WTC11 (cell line): ENCODE results near the gene ASB2. TPM values are rescaled to one million over a fixed set of nuclear protein-coding genes. Genes with fewer than 3 reads are reported as not detected.

Experiments
- ATAC-seq: fragments of 200-7000 bp; cut with Tn5 transposase; 2 replicates; pipeline ENCODE4 v1.10.0; 2021; ENCODE audit warnings: mild to moderate bottlenecking, moderate library complexity
- CTCF ChIA-PET: fragments of 300-600 bp; sonication (Branson Sonifier 250); formaldehyde crosslinking; loops from one replicate; lab custom pipeline; 2021; ENCODE audit warnings: antibody characterized with exemption; lab: Charles Lee
- POLR2A ChIA-PET: fragments of 350-600 bp; sonication (Branson Sonifier 250); formaldehyde crosslinking; loops from one replicate; lab custom pipeline; 2021; ENCODE audit warnings: antibody characterized with exemption; lab: Charles Lee
- DNase-seq: peaks from one replicate; pipeline ENCODE4 v3.0.0; 2021; ENCODE audit warnings: low spot score
- H3K27ac Mint-ChIP-seq: 2 replicates; pipeline ENCODE4 v1.8.0; 2021; ENCODE audit warnings: mixed read lengths
- H3K27me3 Mint-ChIP-seq: 2 replicates; pipeline ENCODE4 v1.8.0; 2021; ENCODE audit warnings: low read depth, mild to moderate bottlenecking, moderate library complexity, mixed read lengths
- H3K36me3 Mint-ChIP-seq: 2 replicates; pipeline ENCODE4 v1.8.0; 2021; ENCODE audit warnings: mixed read lengths
- H3K4me1 Mint-ChIP-seq: 2 replicates; pipeline ENCODE4 v1.8.0; 2022; ENCODE audit warnings: mixed read lengths
- H3K4me3 Mint-ChIP-seq: 2 replicates; pipeline ENCODE4 v1.8.0; 2021; ENCODE audit warnings: mild to moderate bottlenecking, moderate library complexity, mixed read lengths
- H3K9me3 Mint-ChIP-seq: 2 replicates; pipeline ENCODE4 v1.8.0; 2021; ENCODE audit warnings: mixed read lengths
- CDX4 ChIP-seq: fragments of 250-450 bp; sonication (Bioruptor Pico); IDR thresholded peaks from 2 replicates; pipeline ENCODE4 v1.9.0; 2021; ENCODE audit warnings: moderate library complexity, mild to moderate bottlenecking, inconsistent platforms, borderline replicate concordance
- CREB1 ChIP-seq: sonication (generic); formaldehyde crosslinking; IDR thresholded peaks from 2 replicates; pipeline ENCODE4 v1.8.0; 2023; ENCODE audit warnings: mild to moderate bottlenecking, missing genetic modification reagents
- ELF4 ChIP-seq: sonication (generic); formaldehyde crosslinking; IDR thresholded peaks from 2 replicates; pipeline ENCODE4 v1.8.1; 2022; ENCODE audit warnings: low read depth, mild to moderate bottlenecking, moderate library complexity, missing genetic modification reagents
- ETV6 ChIP-seq: sonication (generic); formaldehyde crosslinking; IDR thresholded peaks from 2 replicates; pipeline ENCODE4 v1.8.1; 2022; ENCODE audit warnings: mild to moderate bottlenecking, missing genetic modification reagents
- FOXP1 ChIP-seq: sonication (generic); formaldehyde crosslinking; IDR thresholded peaks from 2 replicates; pipeline ENCODE4 v1.8.0; 2022; ENCODE audit warnings: missing genetic modification reagents, mild to moderate bottlenecking, moderate library complexity, borderline replicate concordance
- HMGA2 ChIP-seq: fragments of 250-450 bp; sonication (Bioruptor Pico); IDR thresholded peaks from 2 replicates; pipeline ENCODE4 v1.4.0; 2021; ENCODE audit warnings: mild to moderate bottlenecking, moderate library complexity
- HMGXB4 ChIP-seq: sonication (generic); formaldehyde crosslinking; IDR thresholded peaks from 2 replicates; pipeline ENCODE4 v1.8.1; 2023; ENCODE audit warnings: mild to moderate bottlenecking, moderate library complexity, missing genetic modification reagents
- JAZF1 ChIP-seq: fragments of 250-450 bp; sonication (Bioruptor Pico); IDR thresholded peaks from 2 replicates; pipeline ENCODE4 v1.9.0; 2021; ENCODE audit warnings: moderate library complexity, mild to moderate bottlenecking, inconsistent platforms
- JUN ChIP-seq: sonication (generic); formaldehyde crosslinking; IDR thresholded peaks from 2 replicates; pipeline ENCODE4 v1.8.0; 2023; ENCODE audit warnings: mild to moderate bottlenecking, missing genetic modification reagents
- MLX ChIP-seq: sonication (generic); formaldehyde crosslinking; IDR thresholded peaks from 2 replicates; pipeline ENCODE4 v1.8.1; 2023; ENCODE audit warnings: mild to moderate bottlenecking, missing genetic modification reagents, moderate library complexity
- NR1H2 ChIP-seq: sonication (generic); formaldehyde crosslinking; IDR thresholded peaks from 2 replicates; pipeline ENCODE4 v1.9.0; 2021; ENCODE audit warnings: mild to moderate bottlenecking, moderate library complexity, missing genetic modification reagents
- STAT6 ChIP-seq: sonication (generic); formaldehyde crosslinking; conservative IDR thresholded peaks from 2 replicates; pipeline ENCODE4 v1.8.1; 2023; ENCODE audit warnings: mild to moderate bottlenecking, low read depth, missing genetic modification reagents, moderate library complexity
- TEAD4 ChIP-seq: sonication (generic); formaldehyde crosslinking; IDR thresholded peaks from 2 replicates; pipeline ENCODE4 v1.8.0; 2022; ENCODE audit warnings: mild to moderate bottlenecking, missing genetic modification reagents
- ZBTB43 ChIP-seq: sonication (generic); formaldehyde crosslinking; IDR thresholded peaks from 2 replicates; pipeline ENCODE4 v1.8.1; 2023; ENCODE audit warnings: mild to moderate bottlenecking, missing genetic modification reagents
- ZNF263 ChIP-seq: sonication (generic); formaldehyde crosslinking; IDR thresholded peaks from 2 replicates; pipeline ENCODE4 v1.8.1; 2022; ENCODE audit warnings: low read depth, mild to moderate bottlenecking, moderate library complexity, missing genetic modification reagents
- total RNA-seq: library from RNA; stranded (reverse); gene quantifications from 3 replicates; pipeline ENCODE4 v1.2.3, GENCODE V29; 2021
- TF ChIP-seq, protein P1 (sequence below): fragments of 250-450 bp; sonication (Bioruptor Pico); IDR thresholded peaks from 2 replicates; pipeline ENCODE4 v1.9.0; 2021; ENCODE audit warnings: mild to moderate bottlenecking

Gene ASB2
- total RNA-seq, 1 experiment from 2014 or later, result 0.37 TPM

DNA sequence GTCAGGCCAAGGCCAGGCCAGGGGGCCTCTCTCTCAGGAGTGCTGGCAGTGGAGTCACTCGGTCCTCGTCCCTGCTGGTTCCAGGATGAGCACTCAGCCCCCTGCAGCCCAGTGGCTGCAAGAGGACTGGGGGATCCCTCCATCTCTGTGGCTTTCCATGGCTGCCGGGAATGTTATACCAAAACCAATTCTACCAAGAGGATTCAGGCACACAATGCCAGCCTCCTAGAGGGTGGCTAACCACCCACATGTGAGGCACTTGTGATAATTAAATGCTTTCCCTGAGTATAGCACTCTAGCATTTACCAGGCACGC is 21.9 kb downstream of the ASB2 start:
- H3K27ac Mint-ChIP-seq, result no peak overlapping the region
- DNase-seq, result no peak
- POLR2A ChIA-PET, result no interaction called here
- H3K9me3 Mint-ChIP-seq, result no peaks in the 10 kb centered on the region
- peaks cover 34% of the 10 kb centered on the region for H3K4me1 Mint-ChIP-seq
- H3K4me3 Mint-ChIP-seq, result no peak overlapping the region
- CTCF ChIA-PET, result interaction anchor here (7.5 kb wide), 1 partner anchor 14 kb away, joined by 52 read pairs; no protein-coding TSS in a partner anchor
- TF ChIP-seq, protein P1, sequence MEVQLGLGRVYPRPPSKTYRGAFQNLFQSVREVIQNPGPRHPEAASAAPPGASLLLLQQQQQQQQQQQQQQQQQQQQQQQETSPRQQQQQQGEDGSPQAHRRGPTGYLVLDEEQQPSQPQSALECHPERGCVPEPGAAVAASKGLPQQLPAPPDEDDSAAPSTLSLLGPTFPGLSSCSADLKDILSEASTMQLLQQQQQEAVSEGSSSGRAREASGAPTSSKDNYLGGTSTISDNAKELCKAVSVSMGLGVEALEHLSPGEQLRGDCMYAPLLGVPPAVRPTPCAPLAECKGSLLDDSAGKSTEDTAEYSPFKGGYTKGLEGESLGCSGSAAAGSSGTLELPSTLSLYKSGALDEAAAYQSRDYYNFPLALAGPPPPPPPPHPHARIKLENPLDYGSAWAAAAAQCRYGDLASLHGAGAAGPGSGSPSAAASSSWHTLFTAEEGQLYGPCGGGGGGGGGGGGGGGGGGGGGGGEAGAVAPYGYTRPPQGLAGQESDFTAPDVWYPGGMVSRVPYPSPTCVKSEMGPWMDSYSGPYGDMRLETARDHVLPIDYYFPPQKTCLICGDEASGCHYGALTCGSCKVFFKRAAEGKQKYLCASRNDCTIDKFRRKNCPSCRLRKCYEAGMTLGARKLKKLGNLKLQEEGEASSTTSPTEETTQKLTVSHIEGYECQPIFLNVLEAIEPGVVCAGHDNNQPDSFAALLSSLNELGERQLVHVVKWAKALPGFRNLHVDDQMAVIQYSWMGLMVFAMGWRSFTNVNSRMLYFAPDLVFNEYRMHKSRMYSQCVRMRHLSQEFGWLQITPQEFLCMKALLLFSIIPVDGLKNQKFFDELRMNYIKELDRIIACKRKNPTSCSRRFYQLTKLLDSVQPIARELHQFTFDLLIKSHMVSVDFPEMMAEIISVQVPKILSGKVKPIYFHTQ (CRISPR knock-in tag), result no peak
- no peak for TF ChIP-seq NR1H2 (CRISPR knock-in tag)
- TF ChIP-seq ETV6 (CRISPR knock-in tag), result no peak
- no peak for TF ChIP-seq ZBTB43 (CRISPR knock-in tag)
- no peak for TF ChIP-seq ZNF263 (CRISPR knock-in tag)
- no peak for TF ChIP-seq MLX
- no peak for TF ChIP-seq HMGXB4
- no peak for TF ChIP-seq TEAD4 (CRISPR knock-in tag)
- TF ChIP-seq STAT6 (CRISPR knock-in tag), result no peak
- no peak for TF ChIP-seq FOXP1 (CRISPR knock-in tag)
- TF ChIP-seq CREB1, result no peak
- no peak for TF ChIP-seq ELF4 (CRISPR knock-in tag)
- TF ChIP-seq JAZF1, result no peak
- TF ChIP-seq JUN (CRISPR knock-in tag), result no peak
- TF ChIP-seq CDX4, result no peak
- no peak for TF ChIP-seq HMGA2
- no peak for ATAC-seq
- H3K36me3 Mint-ChIP-seq, result no peaks in the 10 kb centered on the region
- H3K27me3 Mint-ChIP-seq, result no peaks in the 10 kb centered on the region
